Ovary (tissue), 9 donors: ENCODE data around the gene SPPL3. TPM values are rescaled to one million over a fixed set of nuclear protein-coding genes. Genes with fewer than 3 reads are reported as not detected.

ENCODE experiments used
- DNase-seq, 5 donors: peaks; one replicate each; pipeline ENCODE4 v3.0.0-alpha.2; 2019 to 2020
- H3K27ac ChIP-seq, 2 donors: fragments of 200-600 bp; one replicate each; pipeline versions ENCODE4 v1.5.1 to v1.8.0; 2019 to 2022
- H3K27me3 ChIP-seq: fragments of 200-600 bp; one replicate; pipeline ENCODE4 v1.8.0; 2022
- H3K36me3 ChIP-seq: fragments of 200-600 bp; sonication (generic); one replicate; pipeline ENCODE4 v1.5.1; 2019
- H3K4me1 ChIP-seq: one replicate; pipeline ENCODE4 v1.8.1; 2013; ENCODE audit warnings: mild to moderate bottlenecking, moderate library complexity; ENCODE audit not compliant: insufficient read depth
- H3K4me3 ChIP-seq: fragments of 200-600 bp; sonication (generic); one replicate; pipeline ENCODE4 v1.5.1; 2017
- H3K9me3 ChIP-seq, 2 donors: fragments of 200-600 bp in 1 of 2; sonication (generic) in 1 of 2; one replicate each; pipeline versions ENCODE4 v1.5.1 to v1.8.1; 2013 to 2019; ENCODE audit warnings: mild to moderate bottlenecking in 1 of 2, moderate library complexity in 1 of 2
- CTCF ChIP-seq, 3 donors: fragments of 450-650 bp in 2 of 3; fragments of 200-600 bp in 1 of 3; IDR thresholded peaks; one replicate each; pipeline versions ENCODE4 v1.5.1 to v1.8.0; 2016 to 2022; ENCODE audit warnings: antibody characterized with exemption in 3 of 3, mild to moderate bottlenecking in 1 of 3
- EP300 ChIP-seq: sonication (generic); formaldehyde crosslinking; IDR thresholded peaks from one replicate; pipeline ENCODE4 v1.6.1; 2017; ENCODE audit warnings: antibody characterized with exemption
- POLR2A ChIP-seq: fragments of 450-650 bp; IDR thresholded peaks from one replicate; pipeline ENCODE4 v1.6.1; 2017; ENCODE audit warnings: antibody characterized with exemption, mild to moderate bottlenecking, moderate library complexity
- WGBS, 3 donors: extraction: QIAGEN DNeasy Blood & Tissue Kit in 1 of 3; methylation state at CpG; one replicate each; pipeline versions ENCODE4 v1.1.5 to v1.1.7; 2013 to 2017; 5-methylcytosine and 5-hydroxymethylcytosine counted together
- intact Hi-C, 4 donors: fragments of 100-400 bp; cut with DNase I; formaldehyde crosslinking; loops; one replicate each; pipeline versions ENCODE4 v1.11.0 to v1.15.1; 2022 to 2023
- polyA plus RNA-seq, 2 donors: library from polyadenylated mRNA; stranded (reverse); fragments of 200-250 nt in 1 of 2; fragments of 350-450 nt in 1 of 2; fragmentation: Illumina TruSeq in 1 of 2; extraction: RNeasy Lipid Tissue Mini Kit (QIAGEN cat#74804) in 1 of 2; gene quantifications; one replicate each; pipeline ENCODE4 v1.2.3, GENCODE V29; 2013 to 2014
- total RNA-seq, 7 donors: library from RNA; depleted of rRNA in 2 of 7; stranded (reverse); fragments of >200 nt in 2 of 7; fragmentation: NEBNext Ultra II Directional in 3 of 7; extraction: Animal tissue kit (Norgen Biotek cat#: 25700) in 3 of 7; gene quantifications; one replicate each; pipeline versions ENCODE4 v1.1.0 to v1.2.4, GENCODE V29; 2016 to 2023
- donor health status: DM: no; HTN: no; CAD: no; lungs with moderate emphysema.
- donor health status: DM: no; HTN: no; CAD: no.
- donor health status: Bipolar disorder and iron deficiency.
- donor health status: DM: yes; HTN: yes; CAD: no.
- donor health status: DM: no; HTN: no; CAD: no.
- donor health status: DM: yes; HTN: yes; CAD: no.

Gene SPPL3
- total and polyA plus RNA-seq, 9 donors: 24.2 to 87.4 (median 51.9) TPM

GRCh38 chr12:120943482-120943881, 39.3 kb upstream of the SPPL3 start:
- Histone ChIP-seq H3K4me1 (no peaks in the 10 kb centered on the region), H3K36me3 (no peaks in the 10 kb centered on the region), H3K27me3 (no peaks in the 10 kb centered on the region), H3K27ac (no peak overlapping the region), H3K9me3 (no peaks in the 10 kb centered on the region), H3K4me3 (no peak overlapping the region)
- intact Hi-C loops: no loop called here
- no peak for DNase-seq
- 69 to 79% (median 78%) methylated on average over 3 of the region's 3 CpGs for WGBS, 3 donors
- TF ChIP-seq CTCF (IDR thresholded peaks at IDR 0.05): no peak
- TF ChIP-seq POLR2A: no peak
- no peak for TF ChIP-seq EP300

GRCh38 chr12:120941846-120942405, 37.8 kb upstream of the SPPL3 start:
- Histone ChIP-seq H3K4me1 (no peaks in the 10 kb centered on the region), H3K27me3 (no peaks in the 10 kb centered on the region), H3K36me3 (no peaks in the 10 kb centered on the region), H3K27ac (no peak overlapping the region), H3K4me3 (no peak overlapping the region), H3K9me3 (no peaks in the 10 kb centered on the region)
- 48 to 66% (median 64%) methylated on average over 3 of the region's 3 CpGs for WGBS, 3 donors
- no peak for DNase-seq
- TF ChIP-seq POLR2A: no peak
- TF ChIP-seq EP300: no peak
- TF ChIP-seq CTCF (IDR thresholded peaks at IDR 0.05): no peak
- intact Hi-C loops: no loop called here

- intact Hi-C loops: no loop called here
- TF ChIP-seq EP300: no peak
- TF ChIP-seq POLR2A: no peak
- TF ChIP-seq CTCF (IDR thresholded peaks at IDR 0.05): no peak
- Histone ChIP-seq H3K4me3 (no peak overlapping the region), H3K27ac (no peak overlapping the region), H3K27me3 (no peaks in the 10 kb centered on the region), H3K36me3 (no peaks in the 10 kb centered on the region), H3K9me3 (no peaks in the 10 kb centered on the region), H3K4me1 (no peaks in the 10 kb centered on the region)
- 78 to 85% (median 83%) methylated on average over 4 of the region's 4 CpGs for WGBS, 3 donors
- DNase-seq: no peak
These were observed 37.3 kb upstream of the SPPL3 start for GRCh38 chr12:120941412-120941811.

GRCh38 chr12:120940799-120941198, 36.6 kb upstream of the SPPL3 start:
- H3K36me3 ChIP-seq: no peaks in the 10 kb centered on the region
- no peaks in the 10 kb centered on the region for H3K9me3 ChIP-seq
- no peaks in the 10 kb centered on the region for H3K4me1 ChIP-seq
- no peak for TF ChIP-seq EP300
- no peak for TF ChIP-seq POLR2A
- TF ChIP-seq CTCF (IDR thresholded peaks at IDR 0.05): no peak
- no peak for DNase-seq
- H3K4me3 ChIP-seq: no peak overlapping the region
- no peaks in the 10 kb centered on the region for H3K27me3 ChIP-seq
- intact Hi-C loops: no loop called here
- 59 to 74% (median 61%) methylated on average over 5 of the region's 5 CpGs for WGBS, 3 donors
- no peak overlapping the region for H3K27ac ChIP-seq
